T-helper 1 cell treated with Interleukin-12 subunit alpha and Interleukin-12 subunit beta and Interleukin-4 antibody, amounts not matched to agents 30 μg/mL and 1 μg/mL, for 36 hours (primary cell): ENCODE results near the gene NDUFA8.

ENCODE experiments used
- H3K27ac Mint-ChIP-seq: one replicate; pipeline ENCODE4 v1.8.0; 2021; ENCODE audit warnings: mild to moderate bottlenecking, mixed read lengths
- H3K27me3 Mint-ChIP-seq: one replicate; pipeline ENCODE4 v1.8.0; 2021; ENCODE audit warnings: low read depth, mixed read lengths
- H3K36me3 Mint-ChIP-seq: one replicate; pipeline ENCODE4 v1.8.0; 2021; ENCODE audit warnings: low read depth, mixed read lengths
- H3K4me1 Mint-ChIP-seq: one replicate; pipeline ENCODE4 v1.8.0; 2021; ENCODE audit warnings: low read depth, mixed read lengths
- H3K4me3 Mint-ChIP-seq: one replicate; pipeline ENCODE4 v1.8.0; 2021; ENCODE audit warnings: mild to moderate bottlenecking, moderate library complexity, mixed read lengths
- H3K9me3 Mint-ChIP-seq: one replicate; pipeline ENCODE4 v1.8.0; 2021; ENCODE audit warnings: mixed read lengths

Gene NDUFA8

DNA sequence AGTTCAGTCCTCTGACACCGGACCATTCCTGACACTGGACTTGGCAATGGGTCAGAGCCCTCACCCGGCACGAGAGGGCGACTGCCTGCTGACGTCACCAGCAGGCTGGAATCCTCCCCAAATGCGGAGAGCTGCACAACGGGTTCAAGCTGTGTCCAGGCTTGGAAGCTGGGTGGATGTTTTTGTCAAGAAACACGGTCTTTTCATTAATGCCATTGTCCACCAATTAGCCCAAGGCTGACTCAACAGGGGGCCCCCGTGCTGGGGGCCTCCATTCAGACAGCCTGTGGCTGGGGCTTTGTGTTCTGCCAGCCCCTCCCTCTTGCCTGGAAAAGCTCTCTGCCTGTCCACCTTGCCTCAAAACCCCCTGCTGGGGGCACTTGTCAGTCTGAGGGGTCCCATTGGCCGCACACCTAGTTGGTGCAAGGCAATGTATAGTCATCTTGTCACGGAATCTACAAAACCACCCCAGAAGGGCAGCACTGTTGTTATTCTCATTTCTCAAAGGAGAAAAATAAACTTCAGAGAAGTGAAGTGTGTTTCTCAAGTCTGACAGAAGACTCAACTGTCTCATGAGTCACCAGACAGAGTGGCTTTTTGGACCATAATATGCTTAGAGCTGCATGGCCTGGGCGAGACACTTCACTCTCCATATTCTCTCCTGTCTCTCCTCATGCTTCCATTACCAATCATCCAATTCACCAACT lies 24.6 kb downstream of the NDUFA8 start:
- H3K27ac Mint-ChIP-seq = no peak overlapping the region
- no peaks in the 10 kb centered on the region for H3K9me3 Mint-ChIP-seq
- no peaks in the 10 kb centered on the region for H3K36me3 Mint-ChIP-seq
- H3K4me1 Mint-ChIP-seq = no peaks in the 10 kb centered on the region
- peaks cover 8% of the 10 kb centered on the region for H3K27me3 Mint-ChIP-seq
- no peak overlapping the region for H3K4me3 Mint-ChIP-seq

- H3K36me3 Mint-ChIP-seq = no peaks in the 10 kb centered on the region
- H3K27me3 Mint-ChIP-seq = peaks cover 12% of the 10 kb centered on the region
- no peak overlapping the region for H3K27ac Mint-ChIP-seq
- no peaks in the 10 kb centered on the region for H3K9me3 Mint-ChIP-seq
- no peaks in the 10 kb centered on the region for H3K4me1 Mint-ChIP-seq
- H3K4me3 Mint-ChIP-seq = no peak overlapping the region
Measured at GRCh38 chr9:122133984-122134535, 25.5 kb downstream of the NDUFA8 start.

DNA sequence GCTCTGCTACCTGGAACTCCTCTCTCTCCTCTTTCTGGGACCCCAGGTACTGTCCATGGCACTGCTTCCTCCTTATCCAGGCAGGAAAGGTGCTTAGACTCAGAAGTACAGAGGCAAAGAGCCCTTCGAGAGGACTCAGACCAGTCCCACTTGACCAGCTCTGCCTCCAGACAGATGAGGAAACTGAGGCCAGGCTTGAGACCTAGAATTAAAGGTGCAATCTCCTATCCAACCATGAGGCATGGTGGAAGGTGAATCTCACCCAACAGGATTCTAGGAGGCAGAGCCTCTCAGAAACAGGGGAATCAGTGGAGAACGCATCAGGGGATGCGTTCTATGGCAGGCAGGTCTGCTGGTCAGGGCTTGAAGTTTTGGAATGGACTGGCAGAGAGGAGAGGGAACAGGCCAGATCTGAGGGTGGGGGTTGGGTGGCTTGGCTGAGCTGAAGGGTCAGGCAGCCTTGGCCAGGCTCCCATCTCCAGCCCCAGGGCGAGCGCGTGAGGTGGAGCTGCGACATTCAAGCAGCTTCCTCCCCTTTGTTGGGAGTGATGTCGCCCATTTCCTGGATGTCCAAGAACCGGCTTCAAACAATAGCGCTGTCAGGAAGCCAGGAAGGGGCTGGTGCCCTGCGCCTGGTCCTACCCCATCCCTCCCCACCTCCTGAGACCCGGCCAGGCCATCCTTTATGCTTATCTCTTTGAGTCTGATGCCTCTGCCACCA lies 26.2 kb downstream of the NDUFA8 start:
- H3K9me3 Mint-ChIP-seq = no peaks in the 10 kb centered on the region
- no peaks in the 10 kb centered on the region for H3K4me1 Mint-ChIP-seq
- H3K27me3 Mint-ChIP-seq = peaks cover 14% of the 10 kb centered on the region
- no peak overlapping the region for H3K4me3 Mint-ChIP-seq
- no peaks in the 10 kb centered on the region for H3K36me3 Mint-ChIP-seq
- H3K27ac Mint-ChIP-seq = no peak overlapping the region

DNA sequence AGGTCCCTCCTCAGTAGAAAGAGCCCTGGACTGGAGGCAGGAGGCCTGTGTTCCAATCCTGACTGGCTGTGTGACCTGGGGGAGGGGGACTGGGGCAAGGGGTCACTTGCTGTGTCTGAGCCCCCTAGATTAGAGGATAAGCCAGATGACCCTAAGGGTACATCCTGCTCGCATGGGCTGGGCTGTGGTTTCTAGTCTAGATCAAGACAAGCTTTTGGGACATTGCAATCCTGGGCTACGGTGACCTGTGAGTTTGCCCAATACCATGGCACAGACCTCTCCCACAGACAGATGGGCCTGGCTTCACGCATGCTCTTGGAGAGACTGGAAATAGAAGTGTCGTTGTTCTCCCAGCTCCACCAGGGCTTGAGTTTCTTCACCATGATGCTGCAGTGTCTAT lies 27.0 kb downstream of the NDUFA8 start:
- H3K9me3 Mint-ChIP-seq = no peaks in the 10 kb centered on the region
- no peak overlapping the region for H3K4me3 Mint-ChIP-seq
- no peaks in the 10 kb centered on the region for H3K4me1 Mint-ChIP-seq
- H3K27ac Mint-ChIP-seq = no peak overlapping the region
- H3K27me3 Mint-ChIP-seq = peaks cover 20% of the 10 kb centered on the region
- no peaks in the 10 kb centered on the region for H3K36me3 Mint-ChIP-seq

- Mint-ChIP-seq H3K36me3 (no peaks in the 10 kb centered on the region), H3K4me1 (peaks cover 2% of the 10 kb centered on the region), H3K9me3 (no peaks in the 10 kb centered on the region), H3K4me3 (no peak overlapping the region), H3K27me3 (peaks cover 25% of the 10 kb centered on the region), H3K27ac (no peak overlapping the region)
Measured at GRCh38 chr9:122131401-122132001, 28.1 kb downstream of the NDUFA8 start.

DNA sequence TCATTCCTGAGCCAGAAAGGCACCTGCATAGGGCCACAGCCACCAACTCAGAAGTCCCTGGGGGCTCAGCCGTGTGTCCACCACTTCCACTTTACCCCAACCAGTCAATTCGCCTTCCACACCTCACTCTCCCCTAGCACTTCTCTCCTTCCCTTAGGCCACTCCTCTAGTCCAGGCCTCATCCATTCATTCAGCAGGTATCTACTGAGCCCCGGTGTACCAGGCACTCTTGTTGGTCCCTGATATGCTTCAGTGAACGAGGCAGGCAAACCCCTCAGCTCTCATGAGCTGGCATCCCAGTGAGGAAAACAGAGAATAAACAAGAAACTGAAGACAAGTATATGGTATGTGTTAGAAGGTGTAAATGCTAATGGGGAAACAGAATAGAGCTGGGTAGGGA lies 28.7 kb downstream of the NDUFA8 start:
- H3K27me3 Mint-ChIP-seq = peaks cover 32% of the 10 kb centered on the region
- H3K9me3 Mint-ChIP-seq = no peaks in the 10 kb centered on the region
- peaks cover 5% of the 10 kb centered on the region for H3K4me1 Mint-ChIP-seq
- H3K27ac Mint-ChIP-seq = no peak overlapping the region
- H3K36me3 Mint-ChIP-seq = no peaks in the 10 kb centered on the region
- H3K4me3 Mint-ChIP-seq = no peak overlapping the region

- H3K36me3 Mint-ChIP-seq = no peaks in the 10 kb centered on the region
- H3K4me3 Mint-ChIP-seq = no peak overlapping the region
- H3K27ac Mint-ChIP-seq = no peak overlapping the region
- H3K9me3 Mint-ChIP-seq = no peaks in the 10 kb centered on the region
- peaks cover 40% of the 10 kb centered on the region for H3K27me3 Mint-ChIP-seq
- peaks cover 7% of the 10 kb centered on the region for H3K4me1 Mint-ChIP-seq
Measured at GRCh38 chr9:122129969-122130368, 29.6 kb downstream of the NDUFA8 start.

- Mint-ChIP-seq H3K27ac (no peak overlapping the region), H3K4me3 (no peak overlapping the region), H3K4me1 (peaks cover 7% of the 10 kb centered on the region), H3K36me3 (no peaks in the 10 kb centered on the region), H3K9me3 (no peaks in the 10 kb centered on the region), H3K27me3 (peaks cover 49% of the 10 kb centered on the region)
Measured at GRCh38 chr9:122128969-122129343, 30.6 kb downstream of the NDUFA8 start.

DNA sequence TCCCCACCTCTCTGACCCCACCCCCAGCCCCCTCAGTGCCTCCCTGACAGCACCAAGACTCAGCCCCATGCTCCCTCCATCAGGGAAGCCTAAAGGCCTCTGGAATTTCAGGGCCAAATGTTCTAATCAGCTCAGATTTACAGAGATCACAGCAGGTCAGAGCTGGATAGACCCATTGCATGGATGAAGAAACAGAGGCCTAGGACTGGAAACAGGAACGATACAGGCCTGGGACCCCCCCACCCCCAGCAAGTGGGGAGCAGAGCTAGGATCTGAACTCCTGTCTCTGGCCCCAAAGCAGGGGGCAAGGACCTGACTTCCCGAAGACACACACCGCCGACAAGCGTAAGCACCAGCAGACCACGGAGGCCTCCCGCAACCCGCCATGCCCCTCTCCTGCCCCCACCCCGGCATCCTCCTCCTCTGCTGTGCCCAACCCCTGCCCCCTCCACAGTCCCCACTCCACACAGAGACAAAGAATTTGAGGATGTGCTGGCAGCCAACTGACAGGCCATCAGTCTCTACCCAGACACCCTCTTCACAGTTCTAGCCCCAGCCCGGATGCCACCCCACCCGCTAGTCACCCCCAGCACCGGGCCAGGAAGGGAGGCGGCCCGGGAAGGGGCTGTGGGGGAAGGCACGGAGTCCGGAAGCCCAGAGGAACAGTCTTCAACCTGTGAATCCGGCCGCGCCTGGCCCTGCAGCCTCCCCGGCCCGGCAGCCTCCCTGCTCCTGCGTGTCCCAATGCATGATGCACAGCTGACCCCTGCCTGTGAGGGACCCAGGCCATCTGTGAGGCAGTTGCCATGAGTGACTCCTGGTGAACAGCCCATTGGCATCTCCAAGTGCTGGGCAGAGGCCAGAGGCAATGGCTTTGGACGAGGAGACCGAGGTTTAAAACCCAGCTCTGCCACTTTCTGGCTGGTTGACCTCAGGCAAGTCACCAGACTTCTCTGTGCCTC lies 31.3 kb downstream of the NDUFA8 start:
- Mint-ChIP-seq H3K36me3 (no peaks in the 10 kb centered on the region), H3K27me3 (peaks cover 49% of the 10 kb centered on the region), H3K4me1 (peaks cover 7% of the 10 kb centered on the region), H3K27ac (no peak overlapping the region), H3K9me3 (no peaks in the 10 kb centered on the region), H3K4me3 (no peak overlapping the region)

- Mint-ChIP-seq H3K27me3 (peaks cover 49% of the 10 kb centered on the region), H3K27ac (no peak overlapping the region), H3K4me3 (no peak overlapping the region), H3K4me1 (peaks cover 7% of the 10 kb centered on the region), H3K9me3 (no peaks in the 10 kb centered on the region), H3K36me3 (no peaks in the 10 kb centered on the region)
Measured at GRCh38 chr9:122127396-122127798, 32.2 kb downstream of the NDUFA8 start.

DNA sequence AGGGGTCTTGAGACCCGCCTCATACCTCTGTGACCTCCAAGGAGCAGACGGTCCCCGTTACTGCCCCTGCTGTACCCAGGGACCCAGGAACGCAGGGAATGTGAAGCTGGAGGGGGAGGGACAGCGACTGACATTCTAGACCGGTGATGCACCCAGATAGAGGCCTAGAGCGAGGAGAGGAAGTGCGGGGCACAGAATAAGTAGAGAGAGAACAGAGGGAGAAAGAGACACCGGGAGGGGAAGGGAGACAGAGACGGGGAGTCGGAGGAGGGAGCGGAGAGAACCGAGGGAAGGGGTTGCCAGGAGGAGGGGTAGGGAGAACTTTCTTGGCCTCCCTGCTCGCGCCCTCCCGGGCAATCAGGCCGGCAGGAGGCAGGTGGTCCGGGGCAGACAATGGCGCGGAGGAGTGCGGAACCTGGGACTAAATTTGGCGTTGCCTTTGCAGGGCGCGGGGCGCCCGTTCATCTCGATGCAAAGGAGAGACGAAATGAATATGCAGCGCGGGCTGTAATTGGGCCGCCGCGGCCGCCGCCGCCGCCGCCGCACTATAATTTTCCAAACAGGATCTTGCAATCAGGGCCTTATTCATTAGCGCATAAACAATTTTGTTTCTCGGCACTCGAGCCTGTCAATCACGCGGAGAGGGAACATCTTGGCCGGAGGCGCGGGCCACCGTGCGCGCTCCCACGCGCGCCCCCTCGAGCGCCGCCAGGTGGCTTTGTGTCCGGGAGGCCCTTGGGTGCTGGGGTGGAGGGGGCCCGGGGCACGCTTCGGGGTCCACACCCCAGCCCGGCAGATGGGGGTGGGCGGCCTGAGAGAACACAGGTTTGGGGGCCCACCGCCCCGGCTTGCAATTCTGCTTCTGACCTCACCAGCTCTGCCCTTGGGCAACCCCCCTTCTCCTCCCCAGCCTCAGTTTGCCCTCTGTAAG lies 33.0 kb downstream of the NDUFA8 start:
- Mint-ChIP-seq H3K4me1 (peaks cover 7% of the 10 kb centered on the region), H3K27ac (no peak overlapping the region), H3K36me3 (no peaks in the 10 kb centered on the region), H3K4me3 (peak overlapping the region; percentile 60), H3K27me3 (peaks cover 45% of the 10 kb centered on the region), H3K9me3 (no peaks in the 10 kb centered on the region)

- Mint-ChIP-seq H3K27ac (no peak overlapping the region), H3K9me3 (no peaks in the 10 kb centered on the region), H3K27me3 (peaks cover 42% of the 10 kb centered on the region), H3K4me1 (peaks cover 7% of the 10 kb centered on the region), H3K36me3 (no peaks in the 10 kb centered on the region), H3K4me3 (no peak overlapping the region)
Measured at GRCh38 chr9:122125509-122126330, 33.9 kb downstream of the NDUFA8 start.

DNA sequence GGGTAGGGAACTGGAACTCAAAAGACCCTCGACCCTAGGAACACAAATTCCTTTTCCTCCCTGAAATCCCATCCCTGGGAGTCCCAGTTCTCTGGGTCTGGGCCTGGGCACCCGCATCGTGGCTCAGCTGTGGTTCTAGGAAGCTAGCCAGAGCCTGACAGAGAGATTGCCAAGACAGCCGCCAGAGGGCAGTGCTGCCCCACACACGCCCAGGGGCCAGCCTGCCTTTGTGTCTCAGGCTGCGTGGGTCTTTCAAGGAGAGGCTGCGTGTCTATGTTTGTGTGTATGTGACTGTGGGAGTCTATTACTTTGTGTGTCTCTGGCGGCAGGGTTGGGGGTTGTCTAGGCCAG lies 34.4 kb downstream of the NDUFA8 start:
- no peak overlapping the region for H3K27ac Mint-ChIP-seq
- no peaks in the 10 kb centered on the region for H3K9me3 Mint-ChIP-seq
- H3K36me3 Mint-ChIP-seq = no peaks in the 10 kb centered on the region
- H3K4me1 Mint-ChIP-seq = peaks cover 7% of the 10 kb centered on the region
- no peak overlapping the region for H3K4me3 Mint-ChIP-seq
- peaks cover 41% of the 10 kb centered on the region for H3K27me3 Mint-ChIP-seq
